ENCODE measurements around the gene FOXL3. TPM values are rescaled to one million over a fixed set of nuclear protein-coding genes. Genes with fewer than 3 reads are reported as not detected.

FOXL3 gene
- total RNA-seq, 2 experiments from 2014 or later, result not detected

- Mint-ChIP-seq H3K27me3 (no peaks in the 10 kb centered on the region), H3K4me3 (no peak overlapping the region), H3K27ac (no peak overlapping the region), H3K9me3 (no peaks in the 10 kb centered on the region), H3K4me1 (ENCODE audit: low read depth) (no peaks in the 10 kb centered on the region), H3K36me3 (ENCODE audit: low read depth) (no peaks in the 10 kb centered on the region)
- DNase-seq (no peak), ATAC-seq (ENCODE audit: poor library complexity) (no peak)
- ChIA-PET CTCF (no interaction called here), POLR2A (no interaction called here)
- H3K9me3 ChIP-seq (ENCODE audit: control insufficient read depth in 1 of 2, insufficient read depth in 1 of 2, low read length in 2 of 2), result peaks cover 0 to 12% of the 10 kb centered on the region in 2 experiments
- no peak overlapping the region for H3K4me3 ChIP-seq (ENCODE audit: low read length)
- no peak for TF ChIP-seq CTCF (IDR thresholded peaks at IDR 0.05)
- H3K4me1 ChIP-seq (ENCODE audit: insufficient read depth, low read length), result peaks cover 7% of the 10 kb centered on the region
- H3K27me3 ChIP-seq (ENCODE audit: control insufficient read depth in 1 of 2, insufficient read depth in 2 of 2, low read length in 2 of 2), result peaks cover 0 to 2% of the 10 kb centered on the region in 2 experiments
- intact Hi-C loops (cut with DNase I, micrococcal nuclease), result loop anchor here (10.0 kb wide), 2 partner anchors 198 to 628 kb away; partner anchors contain the start of gene ADAP1 (in 1 of the 2)
- no peaks in the 10 kb centered on the region for H3K36me3 ChIP-seq (ENCODE audit: insufficient read depth, low read length)
- no peak overlapping the region for H3K27ac ChIP-seq (ENCODE audit: low read depth in 1 of 2, low read length in 2 of 2)
Observed at GRCh38 chr7:326809-327232, 36.9 kb downstream of the FOXL3 start.

- H3K27me3 ChIP-seq (ENCODE audit: control insufficient read depth in 1 of 2, insufficient read depth in 2 of 2, low read length in 2 of 2), result peaks cover 0 to 2% of the 10 kb centered on the region in 2 experiments
- ATAC-seq (ENCODE audit: poor library complexity) (no peak), DNase-seq (no peak)
- ChIA-PET CTCF (no interaction called here), POLR2A (no interaction called here)
- no peak for TF ChIP-seq CTCF (IDR thresholded peaks at IDR 0.05)
- no peak overlapping the region for H3K27ac ChIP-seq (ENCODE audit: low read depth in 1 of 2, low read length in 2 of 2)
- no peak overlapping the region for H3K4me3 ChIP-seq (ENCODE audit: low read length)
- H3K36me3 ChIP-seq (ENCODE audit: insufficient read depth, low read length), result no peaks in the 10 kb centered on the region
- Mint-ChIP-seq H3K4me1 (ENCODE audit: low read depth) (no peaks in the 10 kb centered on the region), H3K27ac (no peak overlapping the region), H3K27me3 (no peaks in the 10 kb centered on the region), H3K4me3 (no peak overlapping the region), H3K9me3 (no peaks in the 10 kb centered on the region), H3K36me3 (ENCODE audit: low read depth) (no peaks in the 10 kb centered on the region)
- peaks cover 0 to 11% of the 10 kb centered on the region in 2 experiments for H3K9me3 ChIP-seq (ENCODE audit: control insufficient read depth in 1 of 2, insufficient read depth in 1 of 2, low read length in 2 of 2)
- intact Hi-C loops (cut with DNase I, micrococcal nuclease), result loop anchor here (10.0 kb wide), 2 partner anchors 197 to 627 kb away; partner anchors contain the start of gene ADAP1 (in 1 of the 2)
- peaks cover 3% of the 10 kb centered on the region for H3K4me1 ChIP-seq (ENCODE audit: insufficient read depth, low read length)
Observed at GRCh38 chr7:327233-327931, 37.4 kb downstream of the FOXL3 start.

GRCh38 chr7:327991-328702, 38.2 kb downstream of the FOXL3 start:
- Histone ChIP-seq H3K27ac (ENCODE audit: low read depth in 1 of 2, low read length in 2 of 2) (no peak overlapping the region), H3K36me3 (ENCODE audit: insufficient read depth, low read length) (no peaks in the 10 kb centered on the region), H3K4me1 (ENCODE audit: insufficient read depth, low read length) (peaks cover 9% of the 10 kb centered on the region), H3K27me3 (ENCODE audit: control insufficient read depth in 1 of 2, insufficient read depth in 2 of 2, low read length in 2 of 2) (peaks cover 0 to 2% of the 10 kb centered on the region in 2 experiments), H3K4me3 (ENCODE audit: low read length) (no peak overlapping the region), H3K9me3 (ENCODE audit: control insufficient read depth in 1 of 2, insufficient read depth in 1 of 2, low read length in 2 of 2) (peaks cover 0 to 11% of the 10 kb centered on the region in 2 experiments)
- CTCF ChIA-PET, result no interaction called here
- ATAC-seq (ENCODE audit: poor library complexity) (no peak), DNase-seq (no peak)
- POLR2A ChIA-PET, result no interaction called here
- H3K36me3 Mint-ChIP-seq (ENCODE audit: low read depth), result no peaks in the 10 kb centered on the region
- intact Hi-C loops (cut with DNase I, micrococcal nuclease), result loop anchor here (10.0 kb wide), 2 partner anchors 197 to 627 kb away; partner anchors contain the start of gene ADAP1 (in 1 of the 2)
- TF ChIP-seq CTCF (IDR thresholded peaks at IDR 0.05), result no peak
- no peak overlapping the region for H3K4me3 Mint-ChIP-seq
- H3K27ac Mint-ChIP-seq, result no peak overlapping the region
- no peaks in the 10 kb centered on the region for H3K4me1 Mint-ChIP-seq (ENCODE audit: low read depth)
- no peaks in the 10 kb centered on the region for H3K27me3 Mint-ChIP-seq
- H3K9me3 Mint-ChIP-seq, result no peaks in the 10 kb centered on the region
